Activated naive CD4-positive, alpha-beta T cell treated with anti-CD3 and anti-CD28 coated beads, Interleukin-2, amount 50 U/mL, for 16 hours (primary cell): ENCODE data around the gene UBXN6.

Source experiments
- DNase-seq: peaks from one replicate; pipeline ENCODE4 v3.0.0-alpha.2; 2020

Gene UBXN6

DNA sequence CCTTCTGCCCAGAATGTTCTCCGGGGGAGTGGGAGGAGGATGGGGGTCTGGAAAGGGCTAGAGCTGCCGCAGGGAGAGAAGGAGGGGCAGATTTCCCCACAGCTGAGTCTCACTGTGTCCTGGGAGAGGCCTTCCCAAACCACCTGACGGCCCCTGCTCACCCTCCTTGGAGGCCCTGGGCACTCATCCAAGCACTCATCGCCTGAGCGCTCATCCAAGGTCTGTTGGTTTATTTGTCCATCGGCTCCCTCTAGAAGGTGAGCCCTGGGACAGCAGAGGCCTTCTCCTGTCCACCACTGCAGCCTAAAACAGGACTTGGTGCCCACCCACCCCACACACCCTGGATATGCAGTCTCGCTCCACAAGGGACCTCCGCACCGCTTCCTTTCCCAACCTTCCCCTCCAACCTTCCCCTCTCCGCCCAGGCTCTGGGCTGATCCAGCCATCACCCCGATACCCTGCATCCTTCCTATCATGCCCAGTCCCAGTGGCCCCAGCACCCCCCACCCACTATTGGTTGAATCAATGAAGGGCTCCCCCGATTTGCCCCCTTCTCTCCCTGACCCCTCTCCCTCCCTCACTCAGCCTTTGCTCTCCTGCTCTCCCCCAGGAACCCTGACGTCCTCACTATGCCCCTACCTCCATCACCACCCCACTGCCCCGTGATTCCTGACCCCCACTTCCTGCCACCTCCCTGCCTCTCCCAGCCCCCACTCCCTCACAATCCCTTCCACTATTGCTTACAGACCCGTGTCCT lies 1.7 kb downstream of the UBXN6 start:
- no peak for DNase-seq

DNA sequence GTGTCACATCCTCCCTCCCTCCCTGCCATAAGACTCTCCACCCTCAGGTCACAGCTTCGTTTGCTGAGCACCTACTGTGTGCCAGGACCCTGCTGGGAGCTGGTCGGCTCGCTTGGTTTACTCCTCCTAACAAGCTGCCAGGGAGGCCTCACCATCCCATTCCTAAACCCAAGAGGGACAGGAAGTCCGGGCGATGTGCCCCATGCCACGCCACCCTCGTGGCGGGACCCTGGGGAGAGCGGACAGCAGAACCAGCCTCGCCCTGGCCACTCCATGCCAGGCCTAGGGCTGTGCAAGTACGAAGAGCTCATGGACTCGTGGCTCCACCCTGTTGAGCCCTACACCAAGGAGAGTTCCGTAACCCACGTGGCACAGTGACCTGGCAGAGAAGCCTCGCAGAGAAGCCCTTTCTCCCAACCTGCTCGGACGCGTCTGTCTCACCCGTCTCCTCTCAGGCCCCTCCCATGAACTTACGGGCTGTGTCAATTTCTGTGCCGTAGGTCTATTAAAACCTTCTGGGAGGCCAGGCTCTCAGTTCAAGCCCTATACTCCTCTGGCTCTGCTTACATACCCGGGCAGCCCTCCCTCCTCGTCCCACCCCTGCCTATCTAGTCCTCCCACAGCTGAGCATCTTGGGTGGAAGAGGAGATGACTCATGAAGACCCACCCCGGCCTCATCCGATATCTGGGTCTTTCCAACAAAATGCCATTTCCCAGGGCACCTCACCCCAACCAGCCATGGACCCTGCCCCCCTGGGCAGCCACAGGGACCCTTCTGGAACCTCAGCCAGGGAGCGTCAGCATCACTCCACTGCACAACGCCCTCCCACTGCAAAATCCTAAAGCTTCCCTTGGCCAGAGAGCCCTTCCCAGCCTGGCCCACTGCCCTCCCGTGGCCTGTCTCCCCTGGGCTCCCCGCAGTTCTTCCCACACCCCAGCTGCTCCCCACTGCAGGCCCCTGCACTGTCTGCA lies 2.6 kb downstream of the UBXN6 start:
- no peak for DNase-seq

GRCh38 chr19:4453232-4454179 lies 4.1 kb downstream of the UBXN6 start:
- no peak for DNase-seq

- DNase-seq: no peak
Observed at GRCh38 chr19:4452230-4452990, 5.2 kb downstream of the UBXN6 start.

GRCh38 chr19:4449639-4450028 lies 8.0 kb downstream of the UBXN6 start:
- DNase-seq: no peak

DNA sequence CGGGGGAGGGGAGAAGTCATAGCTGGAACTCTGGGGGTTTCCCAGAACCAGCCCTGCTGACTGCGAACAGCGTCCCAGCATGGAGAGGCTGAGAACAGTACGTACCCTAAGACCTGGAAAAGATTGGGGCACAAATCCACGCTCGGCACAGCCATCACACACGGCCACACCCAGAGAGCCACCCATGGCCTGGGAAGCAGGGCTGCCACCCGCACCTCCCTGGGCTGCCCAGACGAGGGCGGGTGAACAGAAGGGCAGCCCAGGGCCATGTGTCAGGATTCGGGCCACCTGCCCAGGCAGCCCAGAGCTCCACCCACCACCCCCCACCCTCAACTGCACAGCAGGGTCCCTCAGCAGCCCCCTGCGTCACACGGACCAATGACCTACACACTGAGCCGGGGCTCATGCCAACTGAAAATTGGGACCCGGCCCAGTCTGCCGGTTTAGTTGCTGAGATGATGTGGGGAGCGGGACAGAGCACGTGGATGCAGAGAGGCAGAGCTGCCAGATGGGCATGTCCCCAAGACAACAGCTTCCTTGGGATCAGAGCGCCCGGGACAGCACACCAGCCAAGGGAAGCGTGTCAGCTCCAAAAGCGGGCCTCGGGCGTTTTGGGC lies 8.5 kb downstream of the UBXN6 start:
- no peak for DNase-seq

- no peak for DNase-seq
Observed at GRCh38 chr19:4448147-4448985, 9.2 kb downstream of the UBXN6 start.

DNA sequence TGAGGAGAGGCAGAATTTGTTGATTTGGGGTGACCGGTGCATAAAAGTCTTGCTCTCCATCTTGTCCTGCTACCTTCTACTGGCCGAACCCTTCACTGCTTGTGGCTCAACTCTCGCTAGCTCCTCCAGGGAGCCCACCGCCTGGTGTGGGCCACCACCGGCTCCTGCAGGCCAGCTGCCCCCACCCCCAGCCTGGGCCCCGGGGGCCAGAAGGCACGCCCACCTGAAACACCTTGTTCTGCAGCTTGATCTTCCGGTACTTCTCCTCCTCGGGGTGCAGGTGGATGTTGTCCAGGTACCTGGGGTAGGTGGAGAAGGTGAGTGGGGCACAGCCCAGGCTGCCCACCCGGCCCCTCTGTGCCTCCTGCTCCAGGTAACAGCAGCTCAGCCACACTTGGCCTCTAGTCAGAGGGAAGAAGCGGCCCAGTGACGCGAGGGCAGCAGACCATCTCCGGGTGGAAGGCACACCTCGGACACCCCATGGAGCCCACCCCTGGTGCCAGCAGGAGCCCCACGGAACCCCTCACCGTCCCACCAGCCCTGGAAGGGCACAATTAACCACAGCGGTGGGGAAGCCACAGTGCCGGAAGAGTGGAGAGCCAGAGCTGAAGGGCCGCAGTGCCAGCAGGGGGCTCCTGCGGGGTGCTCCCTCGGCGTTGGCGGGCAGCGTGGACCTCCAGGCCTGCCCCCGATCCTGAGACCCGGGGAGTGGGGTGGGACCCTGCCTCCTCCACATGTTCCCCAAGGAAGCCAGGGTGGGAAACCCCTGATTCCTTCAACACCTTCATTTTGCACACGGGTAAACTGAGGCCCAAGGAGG lies 10.1 kb downstream of the UBXN6 start:
- DNase-seq: no peak

DNA sequence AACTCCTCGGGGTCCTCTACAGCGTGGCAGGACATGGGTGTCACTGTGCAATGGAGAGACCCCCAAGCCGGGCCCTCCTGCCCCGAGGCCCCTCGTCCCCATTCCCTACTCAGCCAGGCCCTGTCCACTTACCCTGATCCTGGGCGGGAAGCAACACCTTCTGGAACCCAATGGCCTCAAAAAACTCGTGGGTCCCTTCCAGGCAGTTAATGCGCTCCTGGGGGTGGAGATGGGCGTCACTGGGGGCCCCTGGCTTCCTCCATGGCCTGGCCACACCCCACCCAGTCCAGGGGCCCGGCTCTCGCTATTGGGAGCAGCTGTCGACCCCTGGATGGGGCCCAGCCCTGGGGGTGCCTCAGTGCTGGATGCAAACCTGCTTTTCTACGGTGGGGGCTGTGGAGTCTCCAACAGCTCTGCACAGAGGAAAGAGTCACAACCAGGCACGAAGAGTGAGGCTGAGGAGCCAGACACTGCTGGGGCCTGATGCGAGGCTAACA lies 10.8 kb downstream of the UBXN6 start:
- no peak for DNase-seq

- DNase-seq: no peak
Observed at GRCh38 chr19:4445963-4446703, 11.5 kb downstream of the UBXN6 start.

- no peak for DNase-seq
Observed at GRCh38 chr19:4444765-4445741, 12.5 kb downstream of the UBXN6 start.

DNA sequence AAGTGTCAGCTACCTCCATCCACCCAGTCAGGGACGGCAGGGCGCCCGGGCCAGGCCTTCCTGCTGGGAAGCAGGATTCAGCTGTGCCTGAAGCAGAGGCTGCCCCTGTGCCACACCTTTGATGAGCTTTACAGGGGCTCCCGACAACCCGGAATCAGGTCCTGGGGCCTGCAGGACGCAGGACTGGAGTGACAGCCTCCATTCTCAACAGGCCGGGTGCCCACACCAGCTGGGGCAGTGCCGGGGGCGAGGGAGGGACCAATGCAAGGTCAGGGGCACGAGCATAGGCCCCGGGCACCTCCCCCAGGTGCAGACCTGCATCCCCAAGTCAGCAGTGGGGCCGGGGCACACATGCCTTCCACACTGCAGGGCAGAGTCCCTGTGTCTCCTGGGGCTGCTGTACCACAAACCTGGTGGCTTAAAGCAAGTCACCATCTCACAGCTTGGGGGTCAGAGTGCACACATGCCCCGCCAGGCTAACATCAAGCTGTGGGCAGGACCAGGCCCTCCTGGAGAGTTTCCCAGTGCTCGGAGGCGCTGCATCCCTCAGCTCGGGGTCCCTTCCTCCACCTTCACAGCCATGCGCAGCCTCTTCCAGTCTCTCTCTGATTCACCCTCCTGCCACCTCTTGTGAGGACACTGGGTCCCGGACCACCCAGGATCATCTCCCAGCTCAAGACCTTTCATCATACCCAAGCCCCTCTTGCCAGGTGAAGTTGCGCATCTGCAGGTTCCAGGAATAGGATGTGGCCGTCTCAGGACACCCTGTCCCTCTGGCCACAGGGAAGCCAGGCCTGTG lies 13.4 kb downstream of the UBXN6 start:
- no peak for DNase-seq

DNA sequence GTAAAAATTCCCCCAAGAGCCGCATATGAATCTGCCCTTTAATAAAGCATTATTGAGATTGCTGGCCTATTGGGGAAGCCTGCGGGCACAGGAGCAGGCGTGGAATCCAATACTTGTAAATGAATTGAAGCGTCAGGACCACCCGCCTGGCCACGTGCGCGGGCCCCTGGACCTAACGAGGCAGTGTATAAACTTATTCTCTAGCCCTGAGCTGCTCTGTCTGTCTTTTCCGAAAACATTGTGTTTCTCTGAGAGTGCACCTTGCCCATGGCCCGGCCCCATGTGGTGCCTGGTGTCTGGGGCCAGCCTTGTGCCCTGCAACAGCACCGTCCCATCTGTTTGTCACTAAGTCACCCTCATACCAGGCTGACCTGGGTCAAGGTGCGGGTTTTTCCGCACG lies 14.4 kb downstream of the UBXN6 start:
- DNase-seq: no peak

- no peak for DNase-seq
Observed at GRCh38 chr19:4442819-4443146, 14.8 kb downstream of the UBXN6 start.

DNA sequence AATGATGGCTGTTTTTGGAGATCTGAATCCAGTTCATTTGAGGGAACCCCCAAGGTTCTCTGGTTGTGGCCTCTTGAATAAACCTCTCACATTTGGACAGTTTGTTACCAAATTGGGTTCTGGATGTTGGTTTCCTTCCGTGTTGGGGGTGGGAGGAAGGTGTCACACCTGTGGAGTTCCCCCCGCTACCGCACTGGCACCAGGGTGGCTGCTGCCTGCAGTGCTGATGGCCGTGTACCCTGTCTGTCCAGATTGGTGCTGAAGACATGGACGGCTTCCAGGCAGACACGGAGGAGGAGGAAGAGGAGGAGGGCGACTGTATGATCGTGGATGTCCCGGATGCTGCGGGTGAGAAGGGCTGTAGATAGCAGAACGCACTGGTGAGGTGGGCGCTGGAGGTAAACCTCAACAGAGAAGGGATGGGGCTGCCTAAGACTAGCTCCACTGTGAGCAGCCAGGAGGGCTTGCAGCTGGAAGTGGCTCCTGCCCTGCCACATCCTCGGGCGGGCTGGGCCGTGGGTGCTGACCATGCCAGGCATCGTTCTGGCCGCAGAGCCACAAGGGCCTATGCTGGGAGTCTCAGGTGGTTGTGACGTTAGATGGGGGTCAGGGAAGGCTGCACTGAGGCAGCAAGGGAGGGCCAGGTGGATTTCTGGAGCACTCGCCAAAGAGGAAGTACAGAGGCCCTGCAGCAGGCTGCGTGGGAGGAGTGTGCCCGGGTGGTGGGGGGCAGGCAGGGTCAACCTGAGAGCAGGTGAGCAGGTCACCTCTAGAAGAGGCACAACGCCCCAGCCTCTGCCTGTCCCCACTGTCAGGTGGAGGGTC lies 15.4 kb downstream of the UBXN6 start:
- no peak for DNase-seq

- no peak for DNase-seq
Observed at GRCh38 chr19:4439243-4439642, 18.4 kb downstream of the UBXN6 start.
